ENCODE data around the gene COX8A. TPM values are rescaled to one million over a fixed set of nuclear protein-coding genes. Genes with fewer than 3 reads are reported as not detected.

COX8A gene
- total RNA-seq, 1 donor from 2014 or later = 86.0 TPM

GRCh38 chr11:63998558-63999348 lies 24.3 kb downstream of the COX8A start:
- Mint-ChIP-seq H3K27ac (no peak overlapping the region), H3K9me3 (no peaks in the 10 kb centered on the region), H3K4me3 (peak overlapping the region; percentile 73), H3K36me3 (peaks cover 18% of the 10 kb centered on the region), H3K4me1 (peaks cover 11% of the 10 kb centered on the region), H3K27me3 (ENCODE audit: insufficient read depth, low read depth) (peaks cover 6% of the 10 kb centered on the region)
- no peaks in the 10 kb centered on the region for H3K9me3 ChIP-seq (ENCODE audit: low read depth)
- peaks cover 23% of the 10 kb centered on the region for H3K4me1 ChIP-seq
- peaks cover 47% of the 10 kb centered on the region for H3F3A ChIP-seq (ENCODE audit: low read depth)
- H2AFZ ChIP-seq (replicated peaks) = no peak overlapping the region
- H3K36me3 ChIP-seq = no peaks in the 10 kb centered on the region
- DNase-seq (ENCODE audit: low spot score) = peak; percentile 69
- peaks cover 78% of the 10 kb centered on the region for H4K20me1 ChIP-seq (ENCODE audit: low read depth)
- H3K79me2 ChIP-seq (ENCODE audit: low read depth) = no peaks in the 10 kb centered on the region
- peak overlapping the region; percentile 55 for H3K4me3 ChIP-seq
- TF ChIP-seq CTCF (IDR thresholded peaks at IDR 0.05) = peak; percentile 18
- no peak for TF ChIP-seq EZH2 (IDR thresholded peaks at IDR 0.05)
- no peak overlapping the region for H3K9ac ChIP-seq
- peaks cover 35% of the 10 kb centered on the region for H3K27me3 ChIP-seq
- no peak overlapping the region for H3K27ac ChIP-seq
- H3K4me2 ChIP-seq = peak overlapping the region; percentile 93

GRCh38 chr11:63999349-64000025 lies 25.1 kb downstream of the COX8A start:
- DNase-seq (ENCODE audit: low spot score) = peak; percentile 87
- no peak for TF ChIP-seq CTCF (IDR thresholded peaks at IDR 0.05)
- no peak for TF ChIP-seq EZH2 (IDR thresholded peaks at IDR 0.05)
- no peak for TF ChIP-seq EZH2phosphoT487 (IDR thresholded peaks at IDR 0.05)
- H3K9me3 Mint-ChIP-seq = no peaks in the 10 kb centered on the region
- no peak overlapping the region for H3K4me3 Mint-ChIP-seq
- no peak overlapping the region for H3K9ac ChIP-seq
- no peaks in the 10 kb centered on the region for H3K36me3 ChIP-seq
- peak overlapping the region; percentile 93 for H3K4me2 ChIP-seq
- peaks cover 6% of the 10 kb centered on the region for H3K27me3 Mint-ChIP-seq (ENCODE audit: insufficient read depth, low read depth)
- H3K4me1 ChIP-seq = peaks cover 23% of the 10 kb centered on the region
- peak overlapping the region; percentile 55 for H3K4me3 ChIP-seq
- H3F3A ChIP-seq (ENCODE audit: low read depth) = peaks cover 53% of the 10 kb centered on the region
- H3K27ac Mint-ChIP-seq = no peak overlapping the region
- H3K27ac ChIP-seq = no peak overlapping the region
- H3K36me3 Mint-ChIP-seq = peaks cover 16% of the 10 kb centered on the region
- peaks cover 78% of the 10 kb centered on the region for H4K20me1 ChIP-seq (ENCODE audit: low read depth)
- no peaks in the 10 kb centered on the region for H3K79me2 ChIP-seq (ENCODE audit: low read depth)
- H2AFZ ChIP-seq (replicated peaks) = no peak overlapping the region
- peaks cover 16% of the 10 kb centered on the region for H3K4me1 Mint-ChIP-seq
- no peaks in the 10 kb centered on the region for H3K9me3 ChIP-seq (ENCODE audit: low read depth)
- H3K27me3 ChIP-seq = peaks cover 35% of the 10 kb centered on the region

GRCh38 chr11:64000026-64000739 lies 25.8 kb downstream of the COX8A start:
- Histone ChIP-seq H4K20me1 (ENCODE audit: low read depth) (peaks cover 74% of the 10 kb centered on the region), H3K4me3 (peak overlapping the region; percentile 55)

More at GRCh38 chr11:64000026-64000739, 25.8 kb downstream of the COX8A start:
- Mint-ChIP-seq H3K27me3 (ENCODE audit: insufficient read depth, low read depth) (peaks cover 6% of the 10 kb centered on the region), H3K9me3 (no peaks in the 10 kb centered on the region), H3K27ac (no peak overlapping the region), H3K36me3 (peaks cover 10% of the 10 kb centered on the region), H3K4me3 (peak overlapping the region; percentile 46), H3K4me1 (peaks cover 16% of the 10 kb centered on the region)
- H3K27me3 ChIP-seq = peaks cover 42% of the 10 kb centered on the region
- no peak for TF ChIP-seq EZH2 (IDR thresholded peaks at IDR 0.05)
- TF ChIP-seq CTCF (IDR thresholded peaks at IDR 0.05) = peak; percentile 73
- peaks cover 53% of the 10 kb centered on the region for H3F3A ChIP-seq (ENCODE audit: low read depth)
- H3K27ac ChIP-seq = no peak overlapping the region
- no peak overlapping the region for H2AFZ ChIP-seq (replicated peaks)
- peak; percentile 91 for DNase-seq (ENCODE audit: low spot score)
- no peaks in the 10 kb centered on the region for H3K36me3 ChIP-seq
- H3K9me3 ChIP-seq (ENCODE audit: low read depth) = no peaks in the 10 kb centered on the region
- peaks cover 23% of the 10 kb centered on the region for H3K4me1 ChIP-seq
- H3K79me2 ChIP-seq (ENCODE audit: low read depth) = no peaks in the 10 kb centered on the region
- H3K9ac ChIP-seq = no peak overlapping the region
- H3K4me2 ChIP-seq = peak overlapping the region; percentile 93

Measured in neural progenitor cell (in vitro differentiated cells).